ENCODE measurements around the gene PRR14.

GRCh38 chr16:30694926-30695693 is 44.4 kb downstream of the PRR14 start:
- TF ChIP-seq EZH2 (IDR thresholded peaks at IDR 0.05; ENCODE audit: insufficient read depth, poor library complexity, severe bottlenecking) (no peak), EZH2phosphoT487 (IDR thresholded peaks at IDR 0.05; ENCODE audit: insufficient read depth, low read depth) (no peak)
